ENCODE measurements around the gene FKBP15.
"Not testable (repeated sequence)": the region's sequence is repeated elsewhere in the genome, so short reads cannot be mapped to it uniquely, and the experiment has no call there.

Gene FKBP15

GRCh38 chr9:113149561-113149960 is 71.5 kb downstream of the FKBP15 start:
- not testable (repeated sequence) for DNase-seq (ENCODE audit: low spot score)

GRCh38 chr9:113148781-113149510 is 72.1 kb downstream of the FKBP15 start:
- DNase-seq (ENCODE audit: low spot score): no peak

- DNase-seq (ENCODE audit: low spot score): no peak
Measured at GRCh38 chr9:113148372-113148705, 72.7 kb downstream of the FKBP15 start.

- DNase-seq (ENCODE audit: low spot score): no peak
Measured at GRCh38 chr9:113143432-113144227, 77.4 kb downstream of the FKBP15 start.

- not testable (repeated sequence) for DNase-seq (ENCODE audit: low spot score)
Measured at GRCh38 chr9:113140896-113141295, 80.2 kb downstream of the FKBP15 start.

- no peak for DNase-seq (ENCODE audit: low spot score)
Measured at GRCh38 chr9:113139953-113140352, 81.1 kb downstream of the FKBP15 start.

GRCh38 chr9:113139225-113139829 is 81.8 kb downstream of the FKBP15 start:
- DNase-seq (ENCODE audit: low spot score): no peak

- no peak for DNase-seq (ENCODE audit: low spot score)
Measured at GRCh38 chr9:113138760-113139159, 82.3 kb downstream of the FKBP15 start.

- no peak for DNase-seq (ENCODE audit: low spot score)
Measured at GRCh38 chr9:113137196-113138168, 83.6 kb downstream of the FKBP15 start.

GRCh38 chr9:113131689-113132151 is 89.4 kb downstream of the FKBP15 start:
- DNase-seq (ENCODE audit: low spot score): no peak

GRCh38 chr9:113129884-113130283 is 91.2 kb downstream of the FKBP15 start:
- DNase-seq (ENCODE audit: low spot score): no peak

GRCh38 chr9:113129466-113129865 is 91.6 kb downstream of the FKBP15 start:
- no peak for DNase-seq (ENCODE audit: low spot score)

- DNase-seq (ENCODE audit: low spot score): peak; percentile 2
Measured at GRCh38 chr9:113125386-113126035, 95.6 kb downstream of the FKBP15 start.

GRCh38 chr9:113118829-113119228 is 102.2 kb downstream of the FKBP15 start:
- DNase-seq (ENCODE audit: low spot score): not testable (repeated sequence)
